Prostate gland (tissue), 2 donors: Measurements from ENCODE around the gene ZNF804A.

Source experiments
- POLR2A ChIP-seq: fragments of 450-650 bp; IDR thresholded peaks from one replicate; pipeline ENCODE4 v1.6.1; 2016; ENCODE audit warnings: antibody characterized with exemption, mild to moderate bottlenecking
- TF ChIP-seq, protein P1 (sequence below), 4 experiments: fragments of 200-600 bp in 2 of 4; fragments of 450-650 bp in 2 of 4; sonication (generic) in 2 of 4; IDR thresholded peaks; 1 replicate in 3 of 4; 2 replicates in 1 of 4; pipeline ENCODE4 v1.5.1; 2016 to 2019; ENCODE audit warnings: antibody characterized with exemption in 4 of 4, mild to moderate bottlenecking in 2 of 4, moderate library complexity in 2 of 4

GRCh38 chr2:184799379-184799778, 201.1 kb downstream of the ZNF804A start:
- TF ChIP-seq POLR2A, result no peak
- TF ChIP-seq, protein P1, sequence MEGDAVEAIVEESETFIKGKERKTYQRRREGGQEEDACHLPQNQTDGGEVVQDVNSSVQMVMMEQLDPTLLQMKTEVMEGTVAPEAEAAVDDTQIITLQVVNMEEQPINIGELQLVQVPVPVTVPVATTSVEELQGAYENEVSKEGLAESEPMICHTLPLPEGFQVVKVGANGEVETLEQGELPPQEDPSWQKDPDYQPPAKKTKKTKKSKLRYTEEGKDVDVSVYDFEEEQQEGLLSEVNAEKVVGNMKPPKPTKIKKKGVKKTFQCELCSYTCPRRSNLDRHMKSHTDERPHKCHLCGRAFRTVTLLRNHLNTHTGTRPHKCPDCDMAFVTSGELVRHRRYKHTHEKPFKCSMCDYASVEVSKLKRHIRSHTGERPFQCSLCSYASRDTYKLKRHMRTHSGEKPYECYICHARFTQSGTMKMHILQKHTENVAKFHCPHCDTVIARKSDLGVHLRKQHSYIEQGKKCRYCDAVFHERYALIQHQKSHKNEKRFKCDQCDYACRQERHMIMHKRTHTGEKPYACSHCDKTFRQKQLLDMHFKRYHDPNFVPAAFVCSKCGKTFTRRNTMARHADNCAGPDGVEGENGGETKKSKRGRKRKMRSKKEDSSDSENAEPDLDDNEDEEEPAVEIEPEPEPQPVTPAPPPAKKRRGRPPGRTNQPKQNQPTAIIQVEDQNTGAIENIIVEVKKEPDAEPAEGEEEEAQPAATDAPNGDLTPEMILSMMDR (IDR thresholded peaks at IDR 0.05), result no peak
